GM12873 (cell line): ENCODE data around the gene GDF9.
A peak's percentile ranks its signal among the peaks of the same experiment; 100 is the strongest.

Experiments used
- TF ChIP-seq, protein P1 (sequence below): IDR thresholded peaks from 2 replicates; pipeline ENCODE4 v1.5.1; 2012; ENCODE audit warnings: low read depth, mild to moderate bottlenecking, moderate library complexity, low read length, control low read depth; ENCODE audit not compliant: insufficient read depth; ENCODE audit errors: missing control alignments

The GDF9 gene

DNA sequence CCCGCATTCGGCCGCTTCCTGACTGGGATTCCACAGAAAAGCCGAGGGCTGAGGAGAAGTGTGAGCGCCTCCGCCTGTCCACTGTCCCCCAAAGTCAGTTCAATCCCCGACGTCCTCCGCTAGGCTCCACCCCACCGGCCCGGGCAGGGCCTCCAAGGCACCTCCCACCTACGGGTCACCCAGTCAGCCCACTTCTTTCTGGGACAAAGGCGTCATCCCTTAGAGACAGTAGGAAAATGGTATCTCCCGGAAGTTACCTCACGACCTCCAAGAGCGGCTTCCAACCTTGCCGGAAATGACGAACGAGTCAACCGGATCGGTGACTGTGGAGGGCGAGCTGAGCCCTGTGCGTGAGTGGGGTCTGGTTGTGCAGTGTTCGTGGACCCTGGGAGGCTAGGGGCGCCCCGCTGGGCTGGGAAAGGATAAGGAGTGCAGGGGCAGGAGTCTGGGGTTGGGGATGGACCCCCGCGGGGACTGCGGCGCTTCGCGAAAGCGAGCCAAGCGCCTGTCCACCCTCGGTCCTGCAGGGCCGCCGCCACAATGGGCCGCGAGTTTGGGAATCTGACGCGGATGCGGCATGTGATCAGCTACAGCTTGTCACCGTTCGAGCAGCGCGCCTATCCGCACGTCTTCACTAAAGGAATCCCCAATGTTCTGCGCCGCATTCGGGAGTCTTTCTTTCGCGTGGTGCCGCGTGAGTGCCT, at the start of gene GDF9, which contains the start of gene UQCRQ:
Gene GDF9 (minus strand): TSS at position 128 of the 704 bp plus-strand sequence. CDS start 1,936 bp downstream, outside the sequence.
Gene UQCRQ (plus strand): TSS at position 301 of the 704 bp plus-strand sequence. CDS start 240 bp downstream, at position 541.
- TF ChIP-seq, protein P1, sequence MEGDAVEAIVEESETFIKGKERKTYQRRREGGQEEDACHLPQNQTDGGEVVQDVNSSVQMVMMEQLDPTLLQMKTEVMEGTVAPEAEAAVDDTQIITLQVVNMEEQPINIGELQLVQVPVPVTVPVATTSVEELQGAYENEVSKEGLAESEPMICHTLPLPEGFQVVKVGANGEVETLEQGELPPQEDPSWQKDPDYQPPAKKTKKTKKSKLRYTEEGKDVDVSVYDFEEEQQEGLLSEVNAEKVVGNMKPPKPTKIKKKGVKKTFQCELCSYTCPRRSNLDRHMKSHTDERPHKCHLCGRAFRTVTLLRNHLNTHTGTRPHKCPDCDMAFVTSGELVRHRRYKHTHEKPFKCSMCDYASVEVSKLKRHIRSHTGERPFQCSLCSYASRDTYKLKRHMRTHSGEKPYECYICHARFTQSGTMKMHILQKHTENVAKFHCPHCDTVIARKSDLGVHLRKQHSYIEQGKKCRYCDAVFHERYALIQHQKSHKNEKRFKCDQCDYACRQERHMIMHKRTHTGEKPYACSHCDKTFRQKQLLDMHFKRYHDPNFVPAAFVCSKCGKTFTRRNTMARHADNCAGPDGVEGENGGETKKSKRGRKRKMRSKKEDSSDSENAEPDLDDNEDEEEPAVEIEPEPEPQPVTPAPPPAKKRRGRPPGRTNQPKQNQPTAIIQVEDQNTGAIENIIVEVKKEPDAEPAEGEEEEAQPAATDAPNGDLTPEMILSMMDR: peak; percentile 9

GRCh38 chr5:132915681-132916080, 49.4 kb upstream of the GDF9 start:
- TF ChIP-seq, protein P1: no peak

- TF ChIP-seq, protein P1: no peak
These were observed 43.4 kb upstream of the GDF9 start for GRCh38 chr5:132909702-132910101.

- TF ChIP-seq, protein P1: no peak
These were observed 40.9 kb upstream of the GDF9 start for GRCh38 chr5:132907161-132907560.

DNA sequence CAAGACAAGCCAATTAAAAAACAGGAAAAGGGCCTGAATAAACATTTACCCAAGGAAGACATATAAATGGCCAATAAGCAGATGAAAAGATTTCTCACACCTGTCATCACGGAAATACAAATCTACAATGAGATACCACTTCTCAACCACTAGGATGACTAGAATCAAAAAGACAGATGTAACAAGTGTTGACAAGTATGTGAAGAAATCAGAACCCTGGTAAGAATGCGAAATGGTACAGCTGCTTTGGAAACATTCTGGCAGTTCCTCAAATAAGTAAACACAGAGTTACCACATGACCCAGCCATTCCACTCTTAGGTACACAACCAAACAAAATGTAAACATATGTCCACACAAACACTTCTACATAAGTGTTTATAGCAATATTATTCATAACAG, 39.7 kb upstream of the GDF9 start:
- TF ChIP-seq, protein P1: peak; percentile 14

GRCh38 chr5:132901730-132902129, 35.5 kb upstream of the GDF9 start:
- TF ChIP-seq, protein P1: no peak

GRCh38 chr5:132901036-132901435, 34.8 kb upstream of the GDF9 start:
- TF ChIP-seq, protein P1: no peak
